ENCODE data around the gene PIEZO2.

DNA sequence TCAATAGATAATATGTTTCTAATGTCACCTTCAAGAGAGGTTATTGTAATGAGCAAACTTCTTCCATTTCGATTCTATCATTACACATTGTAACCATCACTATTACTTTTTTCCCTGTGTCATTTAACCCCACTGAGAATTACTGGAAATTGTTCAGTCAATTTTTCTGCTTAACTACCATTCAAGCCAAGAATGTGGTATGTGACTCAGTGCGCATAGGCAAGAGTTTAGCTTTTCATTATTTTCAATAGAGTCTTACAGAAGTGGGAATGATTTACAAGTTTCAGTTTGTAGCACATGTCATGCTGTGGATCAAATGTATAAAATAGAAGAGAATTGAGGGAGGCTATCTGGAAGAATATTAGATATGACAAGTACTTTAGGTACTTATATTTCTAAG, 34.3 kb upstream of the PIEZO2 start:
- TF ChIP-seq, protein P1, sequence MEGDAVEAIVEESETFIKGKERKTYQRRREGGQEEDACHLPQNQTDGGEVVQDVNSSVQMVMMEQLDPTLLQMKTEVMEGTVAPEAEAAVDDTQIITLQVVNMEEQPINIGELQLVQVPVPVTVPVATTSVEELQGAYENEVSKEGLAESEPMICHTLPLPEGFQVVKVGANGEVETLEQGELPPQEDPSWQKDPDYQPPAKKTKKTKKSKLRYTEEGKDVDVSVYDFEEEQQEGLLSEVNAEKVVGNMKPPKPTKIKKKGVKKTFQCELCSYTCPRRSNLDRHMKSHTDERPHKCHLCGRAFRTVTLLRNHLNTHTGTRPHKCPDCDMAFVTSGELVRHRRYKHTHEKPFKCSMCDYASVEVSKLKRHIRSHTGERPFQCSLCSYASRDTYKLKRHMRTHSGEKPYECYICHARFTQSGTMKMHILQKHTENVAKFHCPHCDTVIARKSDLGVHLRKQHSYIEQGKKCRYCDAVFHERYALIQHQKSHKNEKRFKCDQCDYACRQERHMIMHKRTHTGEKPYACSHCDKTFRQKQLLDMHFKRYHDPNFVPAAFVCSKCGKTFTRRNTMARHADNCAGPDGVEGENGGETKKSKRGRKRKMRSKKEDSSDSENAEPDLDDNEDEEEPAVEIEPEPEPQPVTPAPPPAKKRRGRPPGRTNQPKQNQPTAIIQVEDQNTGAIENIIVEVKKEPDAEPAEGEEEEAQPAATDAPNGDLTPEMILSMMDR (IDR thresholded peaks at IDR 0.05; ENCODE audit: poor library complexity): no peak
- TF ChIP-seq EZH2 (IDR thresholded peaks at IDR 0.05; ENCODE audit: borderline replicate concordance): no peak
- no peak for TF ChIP-seq EZH2phosphoT487 (IDR thresholded peaks at IDR 0.05; ENCODE audit: low read depth, severe bottlenecking, unreplicated experiment)

All from hepatocyte (in vitro differentiated cells).